Fibroblast of the aortic adventitia (primary cell): ENCODE results near the gene CRTC3. TPM values are rescaled to one million over a fixed set of nuclear protein-coding genes. Genes with fewer than 3 reads are reported as not detected.

Experiments
- DNase-seq: peaks from one replicate; pipeline ENCODE4 v3.0.0-alpha.2; 2010; ENCODE audit warnings: low read depth
- H3K4me3 ChIP-seq: 2 replicates; pipeline ENCODE4 v1.5.1; 2011; ENCODE audit warnings: low read depth, mild to moderate bottlenecking, control low read depth, low read length, moderate library complexity
- total RNA-seq: library from RNA; depleted of rRNA; stranded (reverse); fragments of >200 nt; gene quantifications from 2 replicates; pipeline ENCODE4 v1.2.3, GENCODE V29; 2012; ENCODE audit warnings: low replicate concordance
- TF ChIP-seq, protein P1 (sequence below): IDR thresholded peaks from 2 replicates; pipeline ENCODE4 v1.5.1; 2011; ENCODE audit warnings: mild to moderate bottlenecking, low read length, control low read depth, inconsistent platforms; ENCODE audit not compliant: insufficient read depth

The CRTC3 gene
- total RNA-seq, 1 donor, result 15.7 TPM

DNA sequence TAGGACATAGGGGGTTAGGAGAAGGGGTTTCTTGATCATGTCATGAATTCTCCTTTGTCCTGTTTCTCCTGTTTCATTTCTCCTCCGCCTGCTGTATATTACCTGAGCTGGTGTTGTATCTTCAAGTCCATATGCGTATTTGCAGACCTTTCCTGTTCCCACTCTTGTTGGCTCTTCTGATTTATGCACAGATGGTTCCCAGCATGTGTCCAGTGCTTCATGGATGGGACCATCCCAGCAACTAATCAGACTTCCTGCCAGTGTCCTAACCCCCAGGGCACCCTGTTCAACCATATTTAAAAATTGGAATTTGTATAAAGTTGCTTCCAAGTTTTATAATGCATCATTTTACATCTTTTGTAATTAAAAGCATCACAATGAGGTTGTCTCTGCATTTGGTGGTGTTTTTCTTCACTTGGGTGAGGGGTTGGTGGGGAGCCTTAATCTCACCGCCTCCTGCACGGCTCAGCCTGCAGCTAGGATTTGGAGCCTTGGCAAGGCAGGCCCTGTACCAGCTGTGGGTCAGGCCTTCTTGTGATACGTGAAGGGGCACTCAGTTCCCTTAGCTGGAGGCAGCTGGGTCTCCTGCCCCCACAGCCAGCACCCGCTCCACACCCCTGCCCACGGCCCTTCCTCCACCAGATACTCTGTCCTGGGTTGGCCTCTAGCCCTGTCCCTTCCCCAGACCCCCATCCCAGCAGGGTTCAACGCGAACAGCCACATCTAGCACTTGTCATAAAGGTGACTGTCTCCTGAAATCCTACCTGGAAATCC, 115.4 kb downstream of the CRTC3 start:
- H3K4me3 ChIP-seq, result no peak overlapping the region
- TF ChIP-seq, protein P1, sequence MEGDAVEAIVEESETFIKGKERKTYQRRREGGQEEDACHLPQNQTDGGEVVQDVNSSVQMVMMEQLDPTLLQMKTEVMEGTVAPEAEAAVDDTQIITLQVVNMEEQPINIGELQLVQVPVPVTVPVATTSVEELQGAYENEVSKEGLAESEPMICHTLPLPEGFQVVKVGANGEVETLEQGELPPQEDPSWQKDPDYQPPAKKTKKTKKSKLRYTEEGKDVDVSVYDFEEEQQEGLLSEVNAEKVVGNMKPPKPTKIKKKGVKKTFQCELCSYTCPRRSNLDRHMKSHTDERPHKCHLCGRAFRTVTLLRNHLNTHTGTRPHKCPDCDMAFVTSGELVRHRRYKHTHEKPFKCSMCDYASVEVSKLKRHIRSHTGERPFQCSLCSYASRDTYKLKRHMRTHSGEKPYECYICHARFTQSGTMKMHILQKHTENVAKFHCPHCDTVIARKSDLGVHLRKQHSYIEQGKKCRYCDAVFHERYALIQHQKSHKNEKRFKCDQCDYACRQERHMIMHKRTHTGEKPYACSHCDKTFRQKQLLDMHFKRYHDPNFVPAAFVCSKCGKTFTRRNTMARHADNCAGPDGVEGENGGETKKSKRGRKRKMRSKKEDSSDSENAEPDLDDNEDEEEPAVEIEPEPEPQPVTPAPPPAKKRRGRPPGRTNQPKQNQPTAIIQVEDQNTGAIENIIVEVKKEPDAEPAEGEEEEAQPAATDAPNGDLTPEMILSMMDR, result no peak
- DNase-seq, result no peak

DNA sequence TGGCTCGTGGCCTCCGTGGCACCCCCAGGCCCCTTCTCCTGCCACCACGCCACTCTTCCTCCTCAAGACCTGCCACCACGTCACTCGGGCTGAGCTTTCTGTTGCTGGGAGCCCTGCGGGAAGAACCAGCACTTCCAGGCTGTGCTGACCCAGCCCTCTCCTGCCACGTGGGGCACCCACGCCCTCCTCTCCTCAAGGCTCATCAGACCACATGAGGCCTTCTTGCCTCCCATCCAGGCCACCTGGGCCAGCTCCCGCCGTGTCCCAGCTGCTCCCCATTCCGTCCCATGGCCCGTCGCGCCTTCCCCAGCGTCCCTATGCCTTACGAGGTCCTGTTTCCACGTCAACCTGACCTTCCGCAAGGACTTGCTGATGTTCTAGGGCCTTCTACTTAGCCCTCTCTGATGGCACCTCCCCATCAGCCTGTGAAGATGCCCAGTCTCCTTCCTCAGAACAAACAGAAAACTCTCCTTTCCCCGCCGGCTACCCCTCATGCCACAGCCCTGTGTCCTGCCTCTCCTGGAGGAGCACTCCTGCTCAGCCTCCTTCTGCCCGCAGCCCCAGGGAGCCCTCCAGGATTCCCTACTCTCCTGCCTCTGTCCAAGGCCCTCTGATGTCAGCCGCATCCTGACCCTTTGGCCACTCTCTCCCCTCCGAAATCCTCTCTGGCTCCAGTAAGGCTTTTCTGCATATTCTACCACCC, 116.3 kb downstream of the CRTC3 start:
- H3K4me3 ChIP-seq, result no peak overlapping the region
- DNase-seq, result no peak
- TF ChIP-seq, protein P1, result no peak

DNA sequence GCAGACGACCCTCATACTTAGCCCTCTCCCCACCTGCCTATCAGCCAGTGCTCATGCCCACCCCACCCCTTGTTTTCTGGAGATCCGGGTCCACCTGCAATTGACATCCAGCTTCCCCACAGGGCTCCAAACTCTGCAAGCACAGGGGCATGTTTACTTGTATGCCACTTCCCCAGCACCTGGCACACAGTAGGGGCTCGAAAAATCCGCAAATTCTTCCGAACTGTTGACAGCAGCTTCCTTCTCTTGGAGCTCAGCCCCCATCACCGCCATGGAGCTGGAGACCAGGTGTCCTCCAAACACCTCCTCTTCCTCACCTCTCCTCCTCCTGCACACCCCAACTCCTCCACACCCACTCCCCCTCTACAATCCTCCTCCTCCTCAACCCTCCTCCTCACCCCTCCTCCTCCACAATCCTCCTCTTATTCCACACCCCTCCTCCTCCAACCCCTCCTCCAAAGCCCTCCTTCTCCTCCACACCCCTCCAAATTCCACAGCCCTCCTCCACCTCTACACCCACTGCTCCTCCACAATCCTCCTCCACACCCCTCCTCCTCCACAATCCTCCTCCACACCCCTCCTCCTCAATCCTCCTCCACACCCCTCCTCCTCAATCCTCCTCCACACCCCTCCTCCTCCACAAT, 117.1 kb downstream of the CRTC3 start:
- TF ChIP-seq, protein P1, result no peak
- no peak overlapping the region for H3K4me3 ChIP-seq
- no peak for DNase-seq

DNA sequence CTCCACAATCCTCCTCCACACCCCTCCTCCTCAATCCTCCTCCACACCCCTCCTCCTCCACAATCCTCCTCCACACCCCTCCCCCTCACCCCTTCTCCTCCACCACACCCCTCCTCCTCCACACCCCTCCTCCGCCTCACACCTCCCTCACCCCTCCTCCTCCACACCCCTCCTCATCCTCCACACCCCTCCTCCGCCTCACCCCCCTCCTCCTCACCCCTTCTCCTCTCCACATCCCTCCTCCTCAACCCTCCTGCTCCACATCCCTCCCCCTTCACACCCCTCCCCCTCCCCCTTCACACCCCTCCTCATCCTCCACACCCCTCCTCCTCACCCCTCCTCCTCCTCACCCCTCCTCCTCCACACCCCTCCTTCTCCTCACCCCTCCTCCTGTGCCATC, 117.6 kb downstream of the CRTC3 start:
- DNase-seq, result no peak
- TF ChIP-seq, protein P1, result no peak

DNA sequence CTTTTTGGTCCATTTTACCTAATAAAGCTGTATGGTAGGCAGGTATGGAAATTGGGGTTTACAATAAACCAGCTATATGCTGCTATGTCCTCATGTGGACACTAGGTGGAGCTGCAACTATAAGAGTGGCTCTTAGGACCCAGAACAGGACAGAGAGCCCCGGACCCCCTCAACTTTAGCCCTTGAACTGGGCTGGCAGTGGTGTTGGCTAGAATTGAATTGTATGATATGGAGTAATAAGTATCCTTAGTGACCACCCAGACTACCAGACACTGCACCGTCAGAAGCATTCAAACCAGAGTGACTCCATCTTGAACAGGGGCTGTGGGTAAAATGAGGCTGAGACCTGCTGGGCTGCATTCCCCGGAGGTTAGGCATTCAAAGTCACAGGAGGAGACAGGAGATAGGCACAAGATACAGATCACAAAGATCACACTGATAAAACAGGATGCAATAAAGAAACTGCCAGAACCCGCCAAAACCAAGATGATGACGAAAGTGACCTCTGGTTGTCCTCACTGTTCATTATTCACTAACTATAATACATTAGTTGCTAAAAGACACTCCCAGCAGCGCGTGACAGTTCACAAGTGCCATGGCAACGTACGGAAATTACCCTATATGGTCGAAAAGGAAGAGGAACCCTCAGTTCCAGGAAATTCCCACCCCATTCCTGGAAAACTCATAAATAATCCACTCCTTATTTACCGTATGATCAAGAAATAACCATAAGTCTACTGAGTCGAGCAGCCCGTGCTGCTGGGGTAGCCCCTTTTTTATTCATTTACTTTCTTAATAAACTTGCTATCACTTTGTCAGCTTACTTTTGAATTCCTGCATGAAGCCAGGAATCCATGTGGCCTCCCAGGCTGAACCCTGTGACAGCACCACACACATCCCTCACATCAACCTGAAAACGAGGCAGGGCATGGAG, 118.7 kb downstream of the CRTC3 start:
- no peak overlapping the region for H3K4me3 ChIP-seq
- peak; percentile 92 for DNase-seq
- TF ChIP-seq, protein P1, result peak; percentile 91

More for the DNA sequence above, 117.6 kb downstream of the CRTC3 start:
- no peak overlapping the region for H3K4me3 ChIP-seq
